Fibroblast of skin of left biceps (primary cell): ENCODE measurements around the gene GCFC2.

ENCODE experiments used
- DNase-seq, 2 experiments: peaks; one replicate each; pipeline ENCODE4 v3.0.0-alpha.2; 2013; ENCODE audit warnings: low read depth in 2 of 2

GCFC2 gene

GRCh38 chr2:75622929-75623328 lies 87.8 kb downstream of the GCFC2 start:
- DNase-seq = no peak

GRCh38 chr2:75622500-75622899 lies 88.2 kb downstream of the GCFC2 start:
- DNase-seq = no peak

GRCh38 chr2:75621228-75621627 lies 89.5 kb downstream of the GCFC2 start:
- DNase-seq = no peak

GRCh38 chr2:75619956-75620740 lies 90.6 kb downstream of the GCFC2 start:
- DNase-seq = no peak

- DNase-seq = no peak
Observed at GRCh38 chr2:75616933-75617332, 93.8 kb downstream of the GCFC2 start.

GRCh38 chr2:75616406-75616805 lies 94.3 kb downstream of the GCFC2 start:
- DNase-seq = no peak

GRCh38 chr2:75614162-75614651 lies 96.5 kb downstream of the GCFC2 start:
- DNase-seq = no peak

GRCh38 chr2:75612862-75613243 lies 97.9 kb downstream of the GCFC2 start:
- no peak for DNase-seq
